ENCODE measurements around the gene NLE1. TPM values are rescaled to one million over a fixed set of nuclear protein-coding genes. Genes with fewer than 3 reads are reported as not detected.

The NLE1 gene
- 45.6 and 45.8 TPM in 2 replicates for total RNA-seq (2014; rRNA removed; shearing (Covaris generic))

GRCh38 chr17:35141681-35142466, at the start of gene NLE1:
Gene NLE1, minus strand, starts transcription at chr17:35142303. Its CDS starts 28 bp downstream, at chr17:35142275.

GRCh38 chr17:35147375-35147905, 5.3 kb upstream of the NLE1 start, which contains the start of gene UNC45B:
Gene UNC45B, plus strand, starts transcription at chr17:35147817. Its CDS starts 447 bp downstream, at chr17:35148264.

GRCh38 chr17:35121315-35121714, 20.8 kb downstream of the NLE1 start, which contains the start of gene FNDC8:
Gene FNDC8, plus strand, starts transcription at chr17:35121615. Its CDS starts 79 bp downstream, at chr17:35121694.

GRCh38 chr17:35119370-35120165, 22.5 kb downstream of the NLE1 start, which contains the start of gene RAD51D:
Gene RAD51D, minus strand, starts transcription at chr17:35119860. Its CDS starts 247 bp downstream, at chr17:35119613.

Small RNA genes within 50 kb of the gene (small RNA-seq; reads per million reads assigned to genes)
- not detected for gene RNU6-840P

Other genes starting within 250 kb of the NLE1 start
- gene CCT6B, start 180.8 kb downstream of the NLE1 start, total RNA-seq (2014; rRNA removed; shearing (Covaris generic)): 0.15 and 3.0 TPM in 2 replicates
- gene ZNF830, start 180.8 kb downstream of the NLE1 start, total RNA-seq (2014; rRNA removed; shearing (Covaris generic)): 17.4 and 25.0 TPM in 2 replicates
- 70.5 and 90.9 TPM in 2 replicates for gene LIG3, start 161.8 kb downstream of the NLE1 start, total RNA-seq (2014; rRNA removed; shearing (Covaris generic))
- 30.1 and 33.4 TPM in 2 replicates for gene RFFL, start 78.6 kb downstream of the NLE1 start, total RNA-seq (2014; rRNA removed; shearing (Covaris generic))
- 9.2 and 11.6 TPM in 2 replicates for gene RAD51D, start 22.4 kb downstream of the NLE1 start, total RNA-seq (2014; rRNA removed; shearing (Covaris generic))
- gene FNDC8, start 20.7 kb downstream of the NLE1 start, total RNA-seq (2014; rRNA removed; shearing (Covaris generic)): not detected in 2 replicates
- gene UNC45B, start 5.5 kb upstream of the NLE1 start, total RNA-seq (2014; rRNA removed; shearing (Covaris generic)): not detected in 2 replicates
- not detected in 2 replicates for gene SLC35G3, start 52.1 kb upstream of the NLE1 start, total RNA-seq (2014; rRNA removed; shearing (Covaris generic))
- gene SLFN5, start 100.8 kb upstream of the NLE1 start, total RNA-seq (2014; rRNA removed; shearing (Covaris generic)): 35.4 and 42.7 TPM in 2 replicates
- gene SLFN11, start 231.3 kb upstream of the NLE1 start, total RNA-seq (2014; rRNA removed; shearing (Covaris generic)): 31.5 and 34.9 TPM in 2 replicates